ENCODE measurements around the gene MAP4.

The MAP4 gene

GRCh38 chr3:47863391-47864128 lies 152.7 kb downstream of the MAP4 start:
- no peak for DNase-seq (ENCODE audit: low read depth in 3 of 3)

DNA sequence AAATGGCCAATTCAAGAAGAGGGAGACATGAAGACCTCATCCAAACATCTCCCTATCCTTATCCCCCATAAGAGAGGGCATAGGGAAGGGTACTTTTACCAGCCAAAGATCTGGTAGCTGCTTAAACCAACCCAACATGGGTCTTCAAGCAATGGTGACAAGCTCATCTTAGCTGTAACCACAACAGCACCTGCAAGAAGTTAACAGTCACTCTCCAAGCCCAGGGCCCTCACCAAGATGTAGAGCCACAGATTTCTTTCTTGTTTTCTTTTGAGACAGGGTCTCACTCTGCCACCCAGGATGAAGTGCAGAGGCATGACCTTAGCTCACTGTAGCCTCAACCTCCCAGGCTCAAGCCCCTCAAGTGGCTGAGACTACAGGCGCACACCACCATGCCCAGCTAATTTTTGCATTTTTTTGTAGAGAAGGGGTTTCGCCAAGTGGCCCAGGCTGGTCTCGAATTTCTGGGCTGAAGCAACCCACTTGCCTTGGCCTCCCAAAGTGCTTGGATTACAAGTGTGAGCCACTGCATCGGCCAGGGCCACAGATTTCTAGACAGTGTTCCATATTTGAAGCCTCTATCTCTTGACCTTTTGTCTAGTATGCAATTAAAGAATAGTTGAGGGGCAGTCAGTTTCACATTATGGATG lies 156.1 kb downstream of the MAP4 start:
- no peak for DNase-seq (ENCODE audit: low read depth in 3 of 3)

GRCh38 chr3:47857151-47857550 lies 159.1 kb downstream of the MAP4 start:
- DNase-seq (ENCODE audit: low read depth in 3 of 3), result no peak

GRCh38 chr3:47856669-47857068 lies 159.5 kb downstream of the MAP4 start:
- DNase-seq (ENCODE audit: low read depth in 3 of 3), result no peak

DNA sequence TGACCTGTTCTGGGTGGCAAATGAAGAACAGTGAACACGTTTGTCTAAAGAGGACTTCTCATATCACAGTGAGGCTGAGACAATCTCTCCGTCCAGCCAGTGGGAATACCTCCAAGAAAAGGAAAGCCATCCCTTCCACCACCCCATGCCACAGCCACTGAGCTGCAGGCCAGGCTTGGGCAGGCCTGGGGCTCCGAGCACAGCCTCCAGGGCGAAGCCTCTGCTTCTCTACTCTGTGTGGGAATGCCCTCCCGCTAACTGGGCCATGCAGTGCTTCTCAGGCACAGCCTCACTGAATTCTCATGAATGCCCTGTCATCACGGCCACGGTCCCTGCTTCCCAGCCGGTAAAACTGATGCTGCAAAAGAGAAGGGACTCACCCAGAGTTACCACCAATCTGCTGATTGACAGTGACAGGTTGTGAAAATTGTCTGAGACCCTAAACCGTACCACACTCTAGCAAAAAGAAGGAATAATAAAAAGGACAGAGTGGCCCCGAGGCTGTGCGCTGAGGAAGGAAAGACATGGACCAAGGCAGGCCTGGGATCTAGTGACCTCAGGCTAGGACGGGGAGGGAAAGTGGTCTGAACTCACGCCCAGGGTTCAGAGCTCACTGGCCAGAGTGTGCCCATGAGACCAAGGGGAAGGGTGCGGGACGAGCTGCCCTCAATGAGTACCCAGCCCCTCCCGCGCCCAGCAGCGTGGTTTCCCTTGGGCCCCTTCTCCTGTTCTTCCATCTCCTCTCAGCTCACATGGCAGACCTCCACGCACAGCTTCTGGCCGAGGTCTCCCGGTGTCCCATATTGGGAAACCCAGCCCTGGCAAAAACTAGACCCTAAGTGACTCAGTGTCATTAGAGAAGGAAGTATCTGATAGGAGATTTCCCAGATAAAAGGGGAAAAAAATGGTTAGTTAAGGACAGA lies 160.5 kb downstream of the MAP4 start:
- DNase-seq (ENCODE audit: low read depth in 3 of 3), result no peak

GRCh38 chr3:47854720-47855455 lies 161.3 kb downstream of the MAP4 start:
- no peak for DNase-seq (ENCODE audit: low read depth in 3 of 3)

- DNase-seq (ENCODE audit: low read depth in 3 of 3), result no peak
These were observed 161.9 kb downstream of the MAP4 start for GRCh38 chr3:47854267-47854666.

DNA sequence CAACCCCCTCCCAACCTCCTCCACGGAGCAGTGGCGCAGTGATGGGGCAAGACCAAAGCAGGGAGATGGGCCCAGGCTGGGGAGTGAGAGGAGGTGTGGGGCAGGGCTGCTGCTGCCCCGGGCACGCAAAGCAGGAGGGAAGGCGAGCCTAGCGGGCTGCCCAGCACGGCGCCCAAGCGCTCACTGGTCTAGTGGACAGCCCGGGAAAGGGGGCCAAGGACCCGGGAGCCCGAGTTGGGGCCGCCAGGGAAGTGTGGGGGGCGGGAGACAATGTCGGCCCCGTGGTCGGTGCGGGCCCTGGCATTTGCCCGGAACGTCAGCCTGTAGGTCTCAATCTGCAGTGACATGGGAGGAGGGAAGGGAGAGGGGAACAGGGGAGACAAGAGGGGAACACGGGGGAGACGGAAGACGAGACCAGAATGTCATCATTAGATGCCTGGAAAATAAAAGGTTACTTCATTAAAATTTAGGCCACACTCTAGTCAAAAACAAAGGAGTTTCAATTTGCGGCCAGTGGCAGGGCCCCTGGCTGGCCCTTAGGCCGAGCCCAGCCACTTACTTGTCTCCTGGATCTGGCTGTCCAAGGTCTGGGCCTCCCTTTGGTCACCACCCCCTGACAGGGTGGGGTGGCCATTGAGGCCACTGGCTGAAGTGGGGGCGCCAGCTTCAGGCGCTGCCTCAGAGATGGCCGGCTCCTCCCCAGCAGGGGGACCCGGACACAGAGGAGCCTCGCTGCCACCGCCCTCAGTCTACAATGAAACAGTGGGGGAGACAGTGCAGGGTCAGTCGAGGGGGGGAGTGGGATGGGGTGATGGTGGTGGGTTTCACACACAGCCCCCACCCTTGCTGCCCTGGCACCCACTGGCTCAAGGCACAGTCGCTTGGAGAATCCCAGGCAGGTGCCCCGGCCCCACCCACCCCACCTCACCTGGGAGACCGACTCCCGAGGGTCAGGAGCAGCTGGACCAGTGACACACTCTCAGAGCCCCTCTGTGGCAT lies 163.3 kb downstream of the MAP4 start:
- no peak for DNase-seq (ENCODE audit: low read depth in 3 of 3)

- no peak for DNase-seq (ENCODE audit: low read depth in 3 of 3)
These were observed 164.2 kb downstream of the MAP4 start for GRCh38 chr3:47851888-47852603.

DNA sequence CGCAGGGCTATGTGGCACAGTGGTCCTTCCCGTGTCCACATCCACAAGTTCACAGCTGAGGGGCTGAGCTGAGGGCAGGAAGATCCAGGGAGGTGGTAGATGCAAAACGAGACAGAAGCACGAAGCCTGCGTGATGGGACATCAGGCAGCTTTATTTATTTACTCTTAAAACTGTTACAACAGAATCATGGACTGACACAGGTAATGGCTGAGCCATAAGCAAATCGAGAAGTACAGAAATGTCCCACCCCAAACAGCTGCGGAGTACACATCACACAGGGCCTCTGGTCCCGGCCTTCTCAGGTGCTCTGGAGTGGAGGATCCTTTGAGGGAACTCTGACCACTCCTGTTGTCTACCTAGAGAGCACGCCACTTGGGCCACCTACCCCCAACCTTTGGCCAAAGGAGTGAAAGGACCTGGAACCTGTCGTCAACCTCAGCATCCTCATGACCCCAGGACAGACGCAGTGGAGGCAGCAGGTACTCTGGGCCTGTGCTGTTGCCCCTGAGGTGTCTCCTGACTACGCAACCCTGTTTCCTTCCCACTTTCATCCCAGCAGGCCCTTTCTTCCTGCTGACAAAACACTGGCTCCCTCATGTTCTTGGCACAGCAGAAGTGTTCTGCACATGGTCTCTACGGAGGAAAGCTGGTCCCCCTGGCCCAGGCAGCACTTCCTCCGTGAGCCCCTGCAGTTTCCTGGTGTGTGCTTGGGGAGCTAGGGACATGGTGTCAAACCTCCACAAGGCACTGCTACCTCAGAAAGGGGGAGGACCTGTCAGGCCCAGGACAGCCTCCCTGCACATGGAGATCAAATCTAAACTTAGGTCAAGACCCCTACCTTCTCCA lies 165.4 kb downstream of the MAP4 start:
- no peak for DNase-seq (ENCODE audit: low read depth in 3 of 3)

- no peak for DNase-seq (ENCODE audit: low read depth in 3 of 3)
These were observed 166.3 kb downstream of the MAP4 start for GRCh38 chr3:47849699-47850563.

DNA sequence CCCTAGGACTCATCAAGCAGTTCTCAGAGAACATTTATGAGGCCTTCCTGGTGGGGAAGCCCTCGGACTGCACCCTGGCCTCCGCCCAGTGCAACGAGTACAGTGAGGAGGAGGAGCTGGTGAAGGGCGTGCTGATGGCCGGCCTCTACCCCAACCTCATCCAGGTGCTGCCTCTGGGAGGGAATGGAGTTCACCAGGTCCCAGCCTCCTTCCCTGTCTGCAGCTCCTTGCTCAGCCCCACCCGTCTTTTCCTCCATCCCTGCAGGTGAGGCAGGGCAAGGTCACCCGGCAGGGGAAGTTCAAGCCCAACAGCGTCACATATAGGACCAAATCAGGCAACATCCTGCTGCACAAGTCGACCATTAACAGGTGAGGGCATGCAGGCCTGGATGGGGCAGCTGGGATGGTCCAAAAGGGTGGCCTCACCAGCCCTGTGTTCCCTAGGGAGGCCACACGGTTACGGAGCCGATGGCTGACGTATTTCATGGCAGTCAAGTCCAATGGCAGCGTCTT lies 167.0 kb downstream of the MAP4 start:
- no peak for DNase-seq (ENCODE audit: low read depth in 3 of 3)

- DNase-seq (ENCODE audit: low read depth in 3 of 3), result no peak
These were observed 167.6 kb downstream of the MAP4 start for GRCh38 chr3:47848599-47849117.

DNA sequence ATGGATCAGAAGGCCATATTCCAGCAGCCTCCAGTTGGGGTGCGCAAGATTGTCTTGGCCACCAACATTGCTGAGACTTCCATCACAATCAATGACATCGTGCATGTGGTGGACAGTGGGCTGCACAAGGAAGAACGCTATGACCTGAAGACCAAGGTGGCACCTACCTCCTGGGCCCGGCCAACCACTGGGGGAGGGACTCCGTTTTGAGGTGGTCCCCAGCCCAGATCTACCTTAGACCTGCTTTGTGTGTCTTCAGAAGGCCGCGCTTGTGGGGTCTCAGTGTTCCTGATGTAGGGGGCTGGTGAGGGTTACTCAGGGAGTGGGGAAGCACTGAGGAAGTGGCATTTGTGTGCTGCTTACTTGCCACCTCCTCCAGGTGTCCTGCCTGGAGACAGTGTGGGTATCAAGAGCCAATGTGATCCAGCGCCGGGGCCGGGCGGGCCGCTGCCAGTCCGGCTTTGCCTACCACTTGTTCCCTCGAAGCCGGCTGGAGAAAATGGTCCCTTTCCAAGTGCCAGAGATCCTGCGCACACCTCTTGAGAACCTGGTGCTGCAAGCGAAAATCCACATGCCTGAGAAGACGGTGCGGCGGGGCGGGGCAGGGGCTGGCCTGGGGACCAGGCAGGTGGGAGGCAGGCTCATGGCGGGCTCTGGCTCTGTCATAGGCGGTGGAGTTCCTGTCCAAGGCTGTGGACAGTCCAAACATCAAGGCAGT lies 168.3 kb downstream of the MAP4 start:
- no peak for DNase-seq (ENCODE audit: low read depth in 3 of 3)

DNA sequence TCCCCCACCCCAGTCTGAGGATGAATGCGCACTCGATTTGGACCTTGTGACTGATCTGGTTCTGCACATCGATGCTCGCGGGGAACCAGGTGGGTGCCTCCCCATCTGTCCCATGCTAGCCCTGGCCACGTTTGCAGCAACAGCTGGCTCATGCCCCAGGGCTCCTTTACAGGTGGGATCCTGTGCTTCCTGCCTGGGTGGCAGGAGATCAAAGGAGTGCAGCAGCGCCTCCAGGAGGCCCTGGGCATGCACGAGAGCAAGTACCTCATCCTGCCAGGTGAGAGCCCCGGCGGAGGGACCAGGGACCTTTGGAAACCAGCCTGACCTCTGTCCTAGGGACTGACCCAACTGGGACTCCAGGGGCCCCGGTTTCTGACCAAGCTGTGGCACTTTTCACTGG lies 169.0 kb downstream of the MAP4 start:
- no peak for DNase-seq (ENCODE audit: low read depth in 3 of 3)

GRCh38 chr3:47846880-47847248 lies 169.4 kb downstream of the MAP4 start:
- no peak for DNase-seq (ENCODE audit: low read depth in 3 of 3)
